IPS DF 4.7 (cell line): ENCODE data around the gene TRIM44.
"Not testable (repeated sequence)": the region's sequence is repeated elsewhere in the genome, so short reads cannot be mapped to it uniquely, and the experiment has no call there.

Source experiments
- DNase-seq: peaks from one replicate; pipeline ENCODE4 v3.0.0-alpha.2; 2013; ENCODE audit warnings: low spot score; ENCODE audit errors: extremely low read depth

Gene TRIM44

GRCh38 chr11:35751664-35752061 lies 89.1 kb downstream of the TRIM44 start:
- DNase-seq, result no peak

GRCh38 chr11:35752115-35752514 lies 89.5 kb downstream of the TRIM44 start:
- no peak for DNase-seq

GRCh38 chr11:35753573-35753972 lies 91.0 kb downstream of the TRIM44 start:
- not testable (repeated sequence) for DNase-seq

DNA sequence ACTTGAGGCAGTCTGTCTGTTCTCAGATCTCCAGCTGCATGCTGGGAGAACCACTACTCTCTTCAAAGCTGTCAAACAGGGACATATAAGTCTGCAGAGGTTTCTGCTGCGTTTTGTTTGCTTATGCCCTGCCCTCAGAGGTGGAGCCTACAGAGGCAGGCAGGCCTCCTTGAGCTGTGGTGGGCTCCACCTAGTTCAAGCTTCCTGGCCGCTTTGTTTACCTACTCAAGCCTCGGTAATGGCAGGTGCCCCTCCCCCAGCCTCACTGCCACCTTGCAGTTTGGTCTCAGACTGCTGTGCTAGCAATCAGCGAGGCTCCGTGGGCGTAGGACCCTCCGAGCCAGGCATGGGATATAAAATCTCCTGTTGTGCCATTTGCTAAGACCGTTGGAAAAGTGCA lies 97.4 kb downstream of the TRIM44 start:
- DNase-seq, result not testable (repeated sequence)

- DNase-seq, result no peak
Measured at GRCh38 chr11:35761899-35762298, 99.3 kb downstream of the TRIM44 start.

DNA sequence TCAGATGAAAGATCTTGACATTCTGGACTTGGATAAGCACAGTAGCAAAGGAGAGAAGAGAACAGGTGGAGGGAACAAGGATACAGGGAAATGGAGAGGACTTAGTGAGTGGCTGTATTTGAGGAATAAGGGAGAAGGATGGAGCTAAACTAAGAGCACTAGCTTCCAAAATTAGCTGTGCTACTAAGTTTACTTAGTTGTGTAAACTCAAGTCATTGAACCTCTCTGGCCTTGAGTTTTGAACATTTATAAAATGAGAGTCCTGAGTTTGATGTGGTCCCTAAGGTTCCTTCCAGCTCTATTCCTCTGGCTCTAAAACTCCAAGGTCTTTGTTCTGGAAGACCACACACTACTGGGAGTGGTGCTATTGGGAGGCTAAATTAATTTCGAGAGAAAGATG lies 100.7 kb downstream of the TRIM44 start:
- DNase-seq, result no peak

DNA sequence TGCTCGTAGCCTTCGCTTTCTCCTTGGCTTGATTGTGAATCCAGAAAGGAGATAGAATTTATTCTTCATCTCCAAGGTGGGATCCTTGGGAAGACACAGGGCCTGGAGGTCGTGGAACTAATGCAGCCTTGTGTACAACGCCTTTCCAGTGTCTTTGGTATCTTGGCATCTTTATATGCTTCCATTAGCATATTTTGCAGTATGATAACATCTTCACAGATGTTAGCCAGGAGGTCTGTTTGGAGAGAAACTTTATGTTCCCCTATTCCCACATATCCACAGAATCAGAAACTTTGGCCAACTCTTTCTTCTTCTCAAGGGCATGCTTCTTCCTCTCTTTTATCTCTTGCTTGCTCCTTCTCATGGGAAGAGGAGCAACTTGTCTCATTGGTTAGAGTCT lies 101.2 kb downstream of the TRIM44 start:
- DNase-seq, result no peak

- no peak for DNase-seq
Measured at GRCh38 chr11:35764417-35764816, 101.8 kb downstream of the TRIM44 start.

DNA sequence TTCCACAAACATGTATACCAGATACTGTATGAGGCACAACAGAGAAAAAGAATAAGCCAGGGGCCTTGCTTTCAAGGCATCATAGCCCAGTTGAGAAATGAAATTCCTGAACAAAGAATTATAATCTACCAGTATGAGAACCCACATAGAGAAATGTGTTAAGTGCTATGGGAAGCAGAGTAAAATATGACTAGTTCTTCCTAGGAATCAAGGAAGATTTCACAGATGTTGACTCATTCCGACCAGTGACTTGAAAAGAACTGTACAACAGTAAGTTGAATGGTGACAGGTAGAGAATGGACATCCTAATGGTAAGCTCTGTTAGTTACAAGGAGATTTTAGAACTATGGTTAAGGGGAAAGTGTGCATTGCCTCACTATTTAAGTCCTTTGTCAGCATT lies 102.6 kb downstream of the TRIM44 start:
- no peak for DNase-seq

DNA sequence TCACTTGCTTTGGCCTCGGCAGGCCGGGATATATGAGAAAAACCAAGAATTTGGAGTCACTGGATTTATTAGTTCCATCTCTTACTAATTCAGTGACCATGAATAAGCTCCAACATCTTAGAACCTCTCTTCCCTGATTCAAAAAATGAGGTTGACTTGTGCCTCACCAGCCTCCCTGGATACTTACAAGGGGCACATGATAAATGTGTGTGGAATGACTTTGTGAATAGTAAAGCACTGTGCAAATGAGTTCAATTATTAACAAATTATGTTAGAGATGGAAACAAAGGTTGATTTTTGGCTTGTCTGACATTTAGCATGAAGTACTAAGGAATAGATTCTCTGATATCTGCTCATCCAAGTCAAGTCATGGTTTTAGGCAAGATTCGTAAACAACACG lies 104.1 kb downstream of the TRIM44 start:
- DNase-seq, result no peak

DNA sequence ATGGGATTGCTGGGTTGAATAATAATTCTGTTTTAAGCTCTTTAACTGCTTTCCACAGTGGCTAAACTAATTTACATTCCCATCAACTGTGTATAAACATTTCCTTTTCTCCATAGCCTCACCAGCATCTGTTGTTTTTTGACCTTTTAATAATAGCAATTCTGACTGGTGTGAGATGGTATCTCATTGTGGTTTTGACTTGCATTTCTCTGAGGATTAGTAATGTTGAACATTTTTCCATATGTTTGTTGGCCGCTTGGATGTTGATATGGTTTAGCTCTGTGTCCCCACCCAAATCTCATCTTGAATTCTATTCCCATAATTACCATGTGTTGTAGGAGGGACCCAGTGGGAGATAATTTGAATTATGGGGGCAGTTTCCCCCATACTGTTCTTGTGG lies 107.8 kb downstream of the TRIM44 start:
- DNase-seq, result not testable (repeated sequence)

GRCh38 chr11:35771722-35772121 lies 109.1 kb downstream of the TRIM44 start:
- DNase-seq, result no peak

DNA sequence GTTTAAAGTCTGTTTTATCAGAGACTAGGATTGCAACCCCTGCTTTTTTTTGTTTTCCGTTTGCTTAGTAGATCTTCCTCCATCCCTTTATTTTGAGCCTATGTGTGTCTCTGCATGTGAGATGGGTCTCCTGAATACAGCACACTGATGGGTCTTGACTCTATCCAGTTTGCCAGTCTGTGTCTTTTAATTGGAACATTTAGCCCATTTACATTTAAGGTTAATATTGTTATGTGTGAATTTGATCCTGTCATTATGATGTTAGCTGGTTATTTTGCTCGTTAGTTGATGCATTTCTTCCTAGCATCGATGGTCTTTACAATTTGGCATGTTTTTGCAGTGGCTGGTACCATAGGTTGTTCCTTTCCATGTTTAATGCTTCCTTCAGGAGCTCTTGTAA lies 114.7 kb downstream of the TRIM44 start:
- DNase-seq, result not testable (repeated sequence)

DNA sequence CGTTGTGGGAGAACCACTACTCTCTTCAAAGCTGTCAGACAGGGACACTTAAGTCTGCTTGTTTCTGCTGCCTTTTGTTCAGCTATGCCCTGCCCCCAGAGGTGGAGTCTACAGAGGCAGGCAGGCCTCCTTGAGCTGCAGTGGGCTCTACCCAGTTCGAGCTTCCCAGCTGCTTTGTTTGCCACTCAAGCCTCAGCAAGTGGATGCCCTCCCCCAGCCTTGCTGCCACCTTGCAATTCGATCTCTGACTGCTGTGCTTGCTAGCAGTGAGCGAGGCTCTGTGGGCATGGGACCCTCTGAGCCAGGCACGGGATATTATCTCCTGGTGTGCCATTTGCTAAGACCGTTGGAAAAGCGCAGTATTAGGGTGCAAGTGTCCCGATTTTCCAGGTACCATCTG lies 116.4 kb downstream of the TRIM44 start:
- not testable (repeated sequence) for DNase-seq

GRCh38 chr11:35779409-35779808 lies 116.8 kb downstream of the TRIM44 start:
- no peak for DNase-seq

DNA sequence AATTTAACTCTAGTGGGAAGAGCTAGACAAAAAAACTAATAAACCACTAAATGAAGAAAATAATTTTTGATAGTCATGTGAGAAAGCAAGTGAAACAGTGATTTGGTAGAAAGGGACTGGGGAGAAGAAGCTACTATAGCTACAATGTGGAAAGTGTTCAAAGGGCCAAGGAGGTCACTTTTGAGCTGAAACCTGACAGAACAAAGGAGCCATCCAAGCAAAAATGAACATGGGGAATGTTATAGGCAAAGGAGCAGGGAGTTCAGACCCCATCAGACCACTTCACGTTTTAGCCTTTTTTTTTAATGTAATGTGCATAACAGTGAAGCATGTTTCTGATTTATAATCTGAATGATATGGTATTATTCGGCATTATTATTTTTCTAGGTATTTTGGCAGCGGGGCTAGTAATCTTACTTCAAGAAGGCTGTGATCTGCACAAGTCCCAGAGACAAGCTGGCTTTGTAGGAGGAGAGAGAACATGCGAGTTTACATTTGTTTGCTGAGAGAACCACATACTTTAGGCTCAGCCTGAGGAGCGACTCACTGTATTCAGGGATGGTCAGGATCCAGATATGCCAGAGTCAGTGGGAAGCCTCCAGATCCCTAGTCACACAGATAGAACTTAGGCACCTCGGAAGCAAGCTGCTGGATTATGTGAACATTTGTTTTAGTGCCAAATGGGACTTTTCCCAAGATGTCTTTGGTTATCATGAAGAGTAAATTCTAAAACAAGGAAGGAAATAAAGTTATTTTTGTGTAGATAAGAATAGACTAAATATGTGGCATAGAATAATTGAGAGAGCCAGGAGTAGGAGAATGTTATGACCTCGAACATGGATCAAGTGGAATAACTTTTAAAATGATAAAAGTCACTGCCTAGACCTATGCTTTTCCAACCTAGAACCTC lies 118.6 kb downstream of the TRIM44 start:
- no peak for DNase-seq

DNA sequence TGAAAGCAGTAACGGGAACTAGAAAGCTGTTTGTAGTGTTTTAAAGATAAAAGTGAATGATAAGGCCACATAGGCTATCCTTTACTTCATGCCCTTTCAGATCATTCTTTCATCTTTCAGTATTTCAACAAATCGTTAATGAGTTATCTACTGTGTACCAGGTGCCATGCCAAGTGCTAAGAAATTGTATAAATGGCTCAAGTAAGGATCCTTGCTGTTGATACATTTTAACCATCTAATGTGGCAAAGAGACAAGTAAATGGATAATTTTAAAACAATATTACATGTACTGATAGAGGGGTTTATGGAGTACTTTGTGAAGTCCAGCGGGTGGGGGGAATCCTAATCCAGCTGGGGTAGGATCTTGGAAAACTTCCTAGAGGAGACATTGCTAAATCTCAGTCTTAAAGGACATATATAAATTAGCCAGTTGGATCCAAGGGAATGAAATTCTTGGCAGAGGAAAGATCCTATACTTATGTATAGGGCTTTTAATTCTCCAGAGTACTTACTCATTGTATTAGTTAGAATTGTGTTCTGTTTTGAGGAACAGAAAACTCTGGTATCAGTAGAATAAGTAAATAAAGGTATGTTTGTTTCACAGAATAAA lies 119.4 kb downstream of the TRIM44 start:
- no peak for DNase-seq

DNA sequence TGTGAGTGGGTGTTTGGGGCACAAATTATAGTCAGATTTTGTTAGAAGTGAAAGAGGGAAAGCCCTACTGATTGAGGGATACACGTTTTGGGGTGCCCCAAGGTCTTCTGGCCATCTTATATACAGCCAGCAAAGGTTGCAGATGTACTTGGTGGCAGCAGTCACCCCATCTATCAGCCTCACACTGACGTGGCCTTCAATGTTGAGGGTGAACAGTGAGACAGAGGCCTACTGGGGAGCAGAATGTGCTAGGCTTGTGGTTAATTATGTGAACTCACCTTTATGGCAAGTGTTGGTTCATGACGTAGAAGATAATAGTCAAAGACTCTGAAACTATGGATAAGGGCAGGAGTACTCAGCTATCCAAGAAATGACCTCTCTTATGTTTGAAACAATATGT lies 121.2 kb downstream of the TRIM44 start:
- no peak for DNase-seq

DNA sequence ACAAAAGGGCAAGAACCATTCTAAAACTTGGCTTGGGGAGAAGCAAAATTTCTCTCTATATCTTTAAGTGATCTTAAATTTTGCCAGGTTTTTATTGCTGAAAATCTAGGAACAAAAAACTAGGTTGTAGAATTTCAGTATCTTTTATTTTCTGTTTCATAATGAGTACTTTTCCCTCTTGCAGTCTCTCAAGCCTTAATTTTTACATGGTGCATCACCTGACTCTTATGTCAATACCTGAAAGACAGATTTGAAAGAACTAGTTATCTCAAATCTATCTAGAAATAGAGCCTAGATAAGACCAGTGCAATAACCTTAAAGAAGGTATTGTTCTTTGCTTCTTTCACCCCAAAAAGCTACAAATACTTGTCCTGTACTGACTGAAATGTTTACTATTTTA lies 122.1 kb downstream of the TRIM44 start:
- DNase-seq, result no peak

GRCh38 chr11:35785287-35786167 lies 123.0 kb downstream of the TRIM44 start:
- DNase-seq, result no peak

DNA sequence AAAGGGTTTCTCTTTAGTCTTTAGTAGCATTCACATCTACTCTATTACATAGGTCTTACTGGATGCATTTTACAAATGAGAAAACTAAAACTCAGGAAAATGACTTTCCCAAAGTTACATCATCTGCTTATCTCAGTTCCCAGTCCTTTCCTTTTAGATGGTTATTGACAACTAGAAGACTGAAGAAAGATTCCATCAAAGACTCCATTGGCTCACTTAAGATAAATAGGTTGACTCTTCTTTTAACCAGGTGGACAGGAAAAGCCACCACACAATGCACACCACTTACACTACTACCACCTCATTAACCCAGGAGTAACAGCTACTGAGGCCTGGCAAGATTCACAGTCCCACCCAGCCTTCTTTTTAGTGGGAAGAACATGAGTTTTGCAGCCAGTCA lies 123.6 kb downstream of the TRIM44 start:
- DNase-seq, result no peak

- DNase-seq, result no peak
Measured at GRCh38 chr11:35787013-35787504, 124.5 kb downstream of the TRIM44 start.
